GM18519 (cell line): Measurements from ENCODE around the gene AGTPBP1.
"Not testable (repeated sequence)": the region's sequence is repeated elsewhere in the genome, so short reads cannot be mapped to it uniquely, and the experiment has no call there.

Source experiments
- ATAC-seq: cut with Tn5 transposase; IDR thresholded peaks from one replicate; pipeline ENCODE4 v1.9.1; 2021; ENCODE audit warnings: mild to moderate bottlenecking, moderate library complexity; ENCODE audit not compliant: unreplicated experiment, low FRiP score

Gene AGTPBP1

GRCh38 chr9:85645909-85646627, 95.7 kb downstream of the AGTPBP1 start:
- no peak for ATAC-seq

- ATAC-seq: no peak
Observed at GRCh38 chr9:85640425-85640824, 101.3 kb downstream of the AGTPBP1 start.

GRCh38 chr9:85639675-85640186, 102.0 kb downstream of the AGTPBP1 start:
- no peak for ATAC-seq

- no peak for ATAC-seq
Observed at GRCh38 chr9:85631809-85632208, 109.9 kb downstream of the AGTPBP1 start.

- no peak for ATAC-seq
Observed at GRCh38 chr9:85630676-85631075, 111.1 kb downstream of the AGTPBP1 start.

- ATAC-seq: no peak
Observed at GRCh38 chr9:85617141-85617670, 124.5 kb downstream of the AGTPBP1 start.

GRCh38 chr9:85615792-85616191, 126.0 kb downstream of the AGTPBP1 start:
- ATAC-seq: no peak

- ATAC-seq: peak; percentile 72
Observed at GRCh38 chr9:85610074-85610860, 131.5 kb downstream of the AGTPBP1 start.

GRCh38 chr9:85605905-85606304, 135.8 kb downstream of the AGTPBP1 start:
- ATAC-seq: no peak

- ATAC-seq: no peak
Observed at GRCh38 chr9:85603936-85604335, 137.8 kb downstream of the AGTPBP1 start.

- ATAC-seq: no peak
Observed at GRCh38 chr9:85602742-85603141, 139.0 kb downstream of the AGTPBP1 start.

- no peak for ATAC-seq
Observed at GRCh38 chr9:85600675-85601263, 141.0 kb downstream of the AGTPBP1 start.

GRCh38 chr9:85599540-85600105, 142.1 kb downstream of the AGTPBP1 start:
- no peak for ATAC-seq

- no peak for ATAC-seq
Observed at GRCh38 chr9:85594316-85594715, 147.4 kb downstream of the AGTPBP1 start.

- no peak for ATAC-seq
Observed at GRCh38 chr9:85586684-85587083, 155.1 kb downstream of the AGTPBP1 start.

GRCh38 chr9:85577353-85577952, 164.3 kb downstream of the AGTPBP1 start:
- ATAC-seq: no peak

- no peak for ATAC-seq
Observed at GRCh38 chr9:85575868-85576267, 165.9 kb downstream of the AGTPBP1 start.

GRCh38 chr9:85573546-85573945, 168.2 kb downstream of the AGTPBP1 start:
- not testable (repeated sequence) for ATAC-seq

GRCh38 chr9:85572917-85573316, 168.8 kb downstream of the AGTPBP1 start:
- not testable (repeated sequence) for ATAC-seq

GRCh38 chr9:85569988-85570387, 171.8 kb downstream of the AGTPBP1 start:
- no peak for ATAC-seq
